ENCODE data around the gene IL23R.
"Not testable (repeated sequence)": the region's sequence is repeated elsewhere in the genome, so short reads cannot be mapped to it uniquely, and the experiment has no call there.

IL23R gene

GRCh38 chr1:67166196-67166595, at the start of gene IL23R:
IL23R (plus strand) TSS chr1:67166454; CDS start chr1:67168121, 1,667 bp downstream.
- DNase-seq (ENCODE audit: low spot score), result no peak

- DNase-seq (ENCODE audit: low spot score), result no peak
These were observed 48.1 kb upstream of the IL23R start for GRCh38 chr1:67118191-67118590.

GRCh38 chr1:67118646-67119045, 47.6 kb upstream of the IL23R start:
- DNase-seq (ENCODE audit: low spot score), result no peak

- DNase-seq (ENCODE audit: low spot score), result no peak
These were observed 45.2 kb upstream of the IL23R start for GRCh38 chr1:67120855-67121619.

GRCh38 chr1:67124455-67124854, 41.8 kb upstream of the IL23R start:
- no peak for DNase-seq (ENCODE audit: low spot score)

- no peak for DNase-seq (ENCODE audit: low spot score)
These were observed 40.0 kb upstream of the IL23R start for GRCh38 chr1:67126111-67126746.

GRCh38 chr1:67126974-67127373, 39.3 kb upstream of the IL23R start:
- DNase-seq (ENCODE audit: low spot score), result no peak

GRCh38 chr1:67130673-67131072, 35.6 kb upstream of the IL23R start:
- DNase-seq (ENCODE audit: low spot score), result no peak

- no peak for DNase-seq (ENCODE audit: low spot score)
These were observed 33.1 kb upstream of the IL23R start for GRCh38 chr1:67133177-67133576.

- no peak for DNase-seq (ENCODE audit: low spot score)
These were observed 31.6 kb upstream of the IL23R start, which contains the start of gene C1orf141 for GRCh38 chr1:67134695-67135094. C1orf141 (minus strand) TSS chr1:67134970; CDS start chr1:67127240, 7,730 bp downstream.

GRCh38 chr1:67135354-67135753, 30.9 kb upstream of the IL23R start:
- DNase-seq (ENCODE audit: low spot score), result no peak

GRCh38 chr1:67137307-67137753, 28.9 kb upstream of the IL23R start:
- peak; percentile 56 for DNase-seq (ENCODE audit: low spot score)

- no peak for DNase-seq (ENCODE audit: low spot score)
These were observed 27.3 kb upstream of the IL23R start for GRCh38 chr1:67138813-67139499.

- DNase-seq (ENCODE audit: low spot score), result no peak
These were observed 25.8 kb upstream of the IL23R start for GRCh38 chr1:67140460-67140859.

- not testable (repeated sequence) for DNase-seq (ENCODE audit: low spot score)
These were observed 24.4 kb upstream of the IL23R start for GRCh38 chr1:67141832-67142231.

- no peak for DNase-seq (ENCODE audit: low spot score)
These were observed 23.3 kb upstream of the IL23R start for GRCh38 chr1:67142931-67143330.

GRCh38 chr1:67143966-67144365, 22.3 kb upstream of the IL23R start:
- DNase-seq (ENCODE audit: low spot score), result no peak

GRCh38 chr1:67144696-67145095, 21.6 kb upstream of the IL23R start:
- no peak for DNase-seq (ENCODE audit: low spot score)

- no peak for DNase-seq (ENCODE audit: low spot score)
These were observed 20.2 kb upstream of the IL23R start for GRCh38 chr1:67146101-67146500.

GRCh38 chr1:67146539-67146938, 19.7 kb upstream of the IL23R start:
- DNase-seq (ENCODE audit: low spot score), result no peak

GRCh38 chr1:67147973-67148372, 18.3 kb upstream of the IL23R start:
- DNase-seq (ENCODE audit: low spot score), result not testable (repeated sequence)

- DNase-seq (ENCODE audit: low spot score), result no peak
These were observed 17.6 kb upstream of the IL23R start for GRCh38 chr1:67148516-67149178.
